GM18519 (cell line): ENCODE measurements around the gene SMAD3.

Experiments used
- ATAC-seq: cut with Tn5 transposase; IDR thresholded peaks from one replicate; pipeline ENCODE4 v1.9.1; 2021; ENCODE audit warnings: mild to moderate bottlenecking, moderate library complexity; ENCODE audit not compliant: unreplicated experiment, low FRiP score

SMAD3 gene

DNA sequence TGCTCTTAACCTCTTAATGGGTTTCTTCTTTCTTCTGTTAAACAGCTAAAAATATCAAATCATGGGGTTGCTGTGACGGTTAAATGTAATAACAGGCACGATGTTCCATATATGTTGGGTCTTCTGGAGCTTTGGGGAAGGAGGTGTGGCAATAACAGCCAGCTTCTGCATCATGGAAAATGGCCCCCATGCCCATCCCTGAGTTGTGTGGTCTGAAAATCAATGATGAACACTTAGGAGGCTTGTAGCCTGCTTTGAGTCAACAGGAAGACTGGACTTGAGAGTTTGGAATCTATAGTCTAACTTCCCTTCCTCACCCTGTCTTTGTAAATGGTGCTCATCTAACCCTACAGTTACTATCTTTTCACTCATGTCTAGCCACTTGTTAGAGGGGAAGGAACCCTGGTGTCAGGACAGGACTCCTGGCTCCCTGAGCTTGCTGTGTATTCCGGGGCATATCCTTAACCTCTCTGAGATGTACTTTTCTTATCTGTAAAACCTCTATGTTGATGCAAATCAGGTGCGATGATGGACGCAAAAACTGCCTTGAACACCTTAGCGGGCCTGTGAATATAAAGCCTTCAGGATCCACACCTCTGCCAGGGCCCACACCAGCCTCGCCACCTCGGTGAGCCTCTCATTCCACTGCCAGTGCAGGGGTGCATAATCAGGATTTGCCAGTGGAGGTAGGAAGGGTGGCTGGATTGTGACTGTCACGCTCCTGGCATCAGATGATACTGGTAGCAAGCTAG lies 27.5 kb downstream of the SMAD3 start:
- ATAC-seq = no peak

DNA sequence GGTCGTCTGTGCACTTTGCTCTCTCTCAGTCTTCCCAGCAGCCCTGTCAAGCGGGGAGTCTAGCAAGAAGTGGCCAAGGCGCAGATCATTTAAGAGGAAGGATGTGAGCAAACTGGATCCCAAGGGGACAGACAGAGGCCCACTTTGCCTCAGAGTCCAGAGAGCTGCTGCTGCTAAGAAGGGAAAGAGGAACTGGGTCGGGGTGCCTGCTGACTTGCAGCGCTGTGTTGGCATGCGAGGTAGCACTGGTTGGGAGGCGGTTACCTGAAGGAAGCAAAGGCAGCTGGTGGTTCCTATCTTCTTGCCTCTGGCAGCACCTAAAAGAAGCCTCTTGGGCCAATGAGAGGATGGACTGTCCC lies 28.1 kb downstream of the SMAD3 start:
- no peak for ATAC-seq

DNA sequence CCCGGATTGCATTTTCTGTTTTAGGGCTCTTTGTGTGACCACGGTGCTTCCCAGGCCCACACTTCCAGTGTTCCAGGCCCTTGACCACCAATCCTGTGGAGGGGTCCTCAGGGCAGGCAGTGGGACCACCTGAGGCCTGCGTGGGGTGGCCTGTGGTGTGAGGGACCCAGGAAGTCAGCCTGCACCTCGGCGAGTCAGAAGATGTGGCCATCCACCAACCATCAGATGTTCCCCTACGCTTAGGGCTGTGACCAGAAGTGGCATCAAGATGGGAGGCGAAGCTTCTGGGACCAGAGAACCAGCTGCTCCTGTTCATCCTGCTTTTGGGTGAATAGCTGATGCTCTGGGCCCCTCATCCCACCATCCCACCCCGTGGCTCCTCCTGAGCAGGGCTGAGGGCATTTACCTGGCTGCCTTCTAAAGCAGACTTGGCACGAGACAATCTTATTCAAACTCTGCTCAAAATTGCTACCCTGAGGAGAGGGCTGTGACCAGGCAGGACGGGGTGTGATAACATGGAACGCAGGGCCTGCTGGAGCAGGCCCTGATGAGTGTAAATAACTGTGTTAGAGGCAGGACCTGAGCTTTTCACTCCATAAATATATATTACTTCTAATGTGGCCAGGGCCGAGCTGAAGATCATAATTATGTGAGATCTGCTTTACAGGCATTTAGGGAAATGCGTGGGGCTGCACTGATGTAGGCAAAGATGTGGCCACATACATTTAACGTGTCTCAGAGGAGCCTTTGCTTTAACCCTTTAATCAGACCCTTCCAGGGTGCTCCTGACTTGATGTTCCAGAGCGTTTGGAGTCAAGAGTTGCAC lies 28.8 kb downstream of the SMAD3 start:
- no peak for ATAC-seq

DNA sequence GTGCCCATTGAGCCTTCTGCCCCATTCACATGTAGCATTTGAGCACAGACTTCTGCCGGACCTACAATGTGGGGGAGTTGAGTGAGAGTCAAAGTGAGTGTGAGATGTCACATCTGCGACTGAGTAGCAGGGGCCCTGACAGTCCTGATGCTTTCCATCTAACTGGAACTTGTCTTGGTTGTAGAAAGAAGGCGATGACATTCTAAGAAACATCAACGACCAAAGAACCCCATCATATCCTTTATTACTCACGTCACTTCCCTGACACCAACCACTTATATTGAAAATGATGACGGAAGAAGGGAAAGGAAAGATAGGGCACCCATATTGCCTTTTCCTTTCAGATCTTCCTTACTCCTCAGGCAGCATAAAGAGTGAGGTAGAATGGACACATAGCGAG lies 30.5 kb downstream of the SMAD3 start:
- ATAC-seq = no peak

DNA sequence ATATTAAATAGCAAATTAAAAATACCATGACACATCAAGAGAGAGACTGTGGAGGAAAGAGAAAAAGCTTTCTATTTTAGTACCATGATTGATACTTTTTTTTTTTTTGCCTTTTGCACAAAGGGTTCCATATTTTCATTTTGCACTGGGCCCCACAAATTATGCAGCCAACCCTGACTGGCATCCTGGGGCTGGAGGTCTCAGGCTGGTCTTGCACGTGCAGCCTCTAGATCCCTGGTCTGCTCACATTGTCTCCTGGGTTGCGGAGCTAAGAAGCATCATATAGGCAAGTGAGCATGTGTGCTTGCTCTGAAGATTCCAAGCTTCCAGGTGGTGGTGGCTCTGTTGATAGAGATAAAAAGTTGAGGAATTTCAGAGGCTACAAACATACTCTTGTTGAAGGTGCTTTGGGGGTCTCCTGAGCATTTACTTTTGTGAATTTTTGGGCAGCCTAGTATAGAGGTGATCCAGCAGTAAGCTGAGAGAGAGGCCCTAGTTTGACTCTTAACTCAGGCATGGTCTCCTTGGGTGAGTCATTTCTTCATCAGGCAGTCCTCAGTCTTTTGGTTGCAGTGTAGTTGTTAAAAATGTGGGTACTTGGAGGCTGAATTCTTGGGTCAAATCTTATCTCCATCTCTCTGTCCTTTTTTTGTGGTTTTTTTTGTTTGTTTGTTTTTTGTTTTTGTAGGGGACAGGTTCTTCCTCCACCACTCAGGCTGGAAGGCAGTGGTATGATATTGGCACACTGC lies 31.3 kb downstream of the SMAD3 start:
- ATAC-seq = no peak

DNA sequence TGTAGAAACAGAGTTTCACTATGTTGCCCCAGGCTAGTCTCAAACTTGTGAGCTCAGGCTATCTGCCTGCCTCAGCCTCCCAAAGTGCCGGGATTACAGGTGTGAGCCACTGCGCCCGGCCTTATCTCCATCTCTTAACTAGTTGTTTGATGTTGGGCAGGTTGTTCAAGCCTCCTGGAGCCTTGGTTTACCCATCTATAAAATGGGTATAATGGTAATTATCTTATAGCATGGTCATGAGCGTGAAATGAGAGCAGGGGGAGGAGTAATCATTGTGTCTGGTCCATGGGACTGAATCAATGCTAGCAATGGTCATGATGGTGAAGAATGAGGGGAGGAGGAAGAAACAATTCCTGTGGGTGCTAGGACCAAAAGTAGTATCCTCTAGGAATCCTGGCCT lies 32.0 kb downstream of the SMAD3 start:
- ATAC-seq = no peak

DNA sequence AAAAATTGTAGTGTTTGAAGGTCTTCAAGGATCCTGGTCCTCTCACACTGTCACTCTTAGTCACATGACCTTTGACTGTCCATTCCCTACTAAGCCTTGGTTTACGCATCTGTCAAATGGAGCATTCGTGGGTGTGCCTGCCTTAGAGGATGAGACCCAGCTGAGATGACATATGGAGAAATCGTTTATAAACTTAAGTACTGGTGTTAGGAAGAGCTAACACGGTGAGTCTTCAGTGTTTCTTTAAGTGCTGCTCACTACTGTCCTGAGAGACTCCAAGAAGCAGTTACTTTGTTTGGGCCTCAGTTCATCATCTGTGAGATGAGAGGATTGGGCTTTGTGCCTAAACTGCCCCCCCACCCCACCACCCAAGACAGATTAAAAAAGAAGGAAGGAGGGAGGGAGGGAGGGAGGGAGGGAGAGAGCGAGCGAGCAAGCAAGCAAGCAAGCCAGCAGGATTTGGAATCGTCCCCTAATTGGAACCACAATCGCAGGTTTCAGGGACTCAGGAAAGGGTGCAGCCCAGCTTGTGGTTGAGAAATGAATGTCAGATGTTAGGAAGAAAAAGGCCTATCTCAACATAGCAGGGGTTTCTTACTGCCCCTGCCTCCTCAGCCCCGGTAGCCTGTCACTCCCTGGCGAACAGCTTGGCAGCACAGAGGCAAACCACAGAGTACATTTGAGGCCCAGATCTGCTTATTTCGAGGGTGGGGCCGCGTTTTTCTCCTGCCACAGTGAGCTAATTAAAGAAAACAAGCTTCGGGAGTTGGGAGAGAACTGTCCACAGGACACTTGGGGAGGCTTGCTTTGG lies 32.7 kb downstream of the SMAD3 start:
- no peak for ATAC-seq

DNA sequence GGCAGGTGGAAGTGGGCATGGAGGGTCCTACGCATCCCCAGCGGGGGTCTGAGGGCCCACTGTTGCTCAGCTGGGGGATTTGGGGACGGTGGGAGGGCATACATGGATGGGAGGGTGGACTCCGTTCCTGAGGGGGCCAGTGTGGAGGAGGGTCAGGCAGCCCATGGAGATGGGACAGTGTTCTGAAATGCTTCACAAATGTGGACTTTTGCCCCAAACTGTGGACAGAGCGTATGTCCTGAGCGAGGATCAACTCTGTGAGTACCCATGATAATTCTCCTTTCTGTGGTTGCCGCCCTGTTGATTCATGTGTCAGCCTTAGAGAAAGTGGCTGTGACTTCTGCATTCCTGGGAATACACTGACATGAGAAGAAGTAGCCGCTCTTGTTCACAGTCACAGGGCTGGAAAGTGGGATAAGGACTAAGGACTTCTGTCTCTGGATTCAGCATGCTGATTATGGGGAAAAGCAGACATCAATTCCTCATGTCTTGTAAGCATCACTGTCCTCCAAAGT lies 33.4 kb downstream of the SMAD3 start:
- no peak for ATAC-seq

DNA sequence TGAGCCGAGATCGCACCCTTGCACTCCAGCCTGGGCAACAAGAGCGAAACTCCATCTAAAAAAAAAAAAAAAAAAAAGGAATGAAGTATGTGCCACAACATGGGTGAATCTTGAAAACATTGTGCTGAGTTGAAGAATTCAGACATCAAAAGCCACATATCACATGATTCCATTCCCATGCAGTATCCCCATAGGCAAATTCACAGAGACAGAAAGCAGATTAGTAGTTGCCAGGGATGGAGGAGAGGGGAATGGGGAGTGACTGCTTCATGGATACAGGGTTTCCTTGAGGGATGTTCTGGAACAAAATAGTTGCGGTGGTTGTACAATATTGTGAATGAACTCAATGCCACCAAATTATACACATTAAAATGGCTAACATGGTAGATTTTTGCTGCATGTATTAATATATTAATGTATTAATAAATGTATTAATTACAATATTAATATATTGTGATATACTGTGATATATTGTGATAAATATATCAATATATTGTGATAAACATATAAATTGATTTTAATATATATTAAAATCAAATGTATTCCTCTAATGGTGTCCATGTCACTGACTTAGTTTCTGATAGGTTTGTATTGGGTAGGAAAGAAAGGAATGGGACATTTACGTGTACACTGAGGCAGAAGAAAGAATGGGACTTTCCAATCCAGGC lies 34.9 kb downstream of the SMAD3 start:
- ATAC-seq = no peak

DNA sequence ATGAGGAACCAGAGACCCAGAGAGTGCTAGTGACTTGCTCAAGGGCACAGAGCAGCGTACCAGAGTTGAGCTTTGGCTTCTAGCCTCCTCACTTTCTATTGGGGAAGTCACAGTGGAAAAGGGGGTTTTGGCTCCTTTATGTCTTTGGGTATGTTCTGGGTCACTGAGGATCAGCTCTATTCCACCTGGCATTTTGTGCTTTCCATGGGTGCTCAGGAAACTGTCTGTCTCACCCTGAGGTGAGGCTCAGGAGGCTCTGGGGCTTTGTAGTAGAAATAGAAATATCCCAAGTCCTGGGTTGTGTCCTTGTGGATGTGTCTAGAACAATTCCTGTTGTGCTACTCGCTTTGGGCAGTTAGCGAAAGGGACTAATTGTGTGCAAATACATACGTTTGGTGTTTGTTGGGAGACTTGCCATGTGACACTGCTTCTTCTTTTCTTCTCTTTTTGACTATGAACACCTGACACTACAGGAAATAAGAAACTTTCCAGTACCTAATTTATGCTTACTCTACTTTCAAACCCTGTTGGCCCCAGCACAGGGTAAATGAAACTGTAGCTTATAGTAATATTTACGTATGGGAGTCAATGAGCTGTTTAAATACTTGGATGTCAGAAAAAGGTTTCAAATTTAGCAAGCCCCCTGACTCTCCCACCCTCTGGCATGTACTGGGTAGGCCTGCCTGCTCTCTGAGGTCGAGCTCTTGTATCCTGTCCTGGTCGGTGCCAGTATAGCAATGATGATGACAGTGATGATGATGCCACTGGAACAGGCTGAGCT lies 35.6 kb downstream of the SMAD3 start:
- ATAC-seq = peak; percentile 52

DNA sequence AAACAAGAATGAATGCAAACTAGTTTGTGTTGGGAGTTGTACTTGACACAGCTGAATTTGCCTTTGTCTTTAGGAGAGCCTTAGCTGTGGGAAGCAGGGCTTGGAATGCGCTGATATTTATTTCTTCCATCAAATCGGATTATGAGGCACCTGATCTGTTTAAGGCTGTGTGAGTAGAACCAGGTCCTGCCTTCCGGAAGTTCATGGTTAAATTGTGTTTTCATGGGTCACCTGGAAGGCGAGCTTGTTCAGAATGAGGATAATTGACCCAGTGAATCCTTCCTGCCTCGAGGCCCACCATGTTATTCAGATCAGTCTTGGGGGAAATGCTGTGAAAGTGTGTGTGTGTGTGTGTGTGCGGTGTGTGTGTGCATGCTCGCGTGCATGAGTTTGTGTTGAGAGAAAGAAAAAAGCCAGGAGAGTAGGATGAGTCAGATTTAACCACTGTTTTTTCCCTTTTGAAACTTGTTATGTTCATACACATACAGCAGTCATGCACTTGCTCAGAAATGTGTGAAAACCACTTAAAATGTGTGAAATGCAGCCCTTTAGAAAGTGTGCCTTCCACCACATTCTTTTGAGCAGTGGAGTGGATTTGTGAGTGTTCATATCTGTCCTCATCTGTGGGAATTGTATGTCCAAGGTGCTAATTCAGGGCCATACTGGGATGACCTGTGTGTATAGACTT lies 36.7 kb downstream of the SMAD3 start:
- no peak for ATAC-seq

DNA sequence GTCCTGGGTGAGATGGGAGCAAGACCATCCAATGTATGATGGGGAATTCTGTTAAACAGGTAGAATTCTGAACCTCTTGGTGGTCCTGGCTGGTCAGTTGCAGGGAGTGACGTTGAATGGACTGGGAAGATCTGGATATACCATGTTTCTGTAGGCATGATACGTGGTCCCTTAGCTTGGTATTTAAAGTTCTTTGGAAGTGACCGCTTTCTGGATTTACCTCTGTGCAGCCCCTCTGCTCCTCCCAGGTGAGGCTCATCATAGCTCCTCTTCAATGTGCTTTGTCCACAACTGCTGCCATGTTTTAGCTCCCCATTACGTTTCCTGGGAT lies 37.2 kb downstream of the SMAD3 start:
- ATAC-seq = no peak

DNA sequence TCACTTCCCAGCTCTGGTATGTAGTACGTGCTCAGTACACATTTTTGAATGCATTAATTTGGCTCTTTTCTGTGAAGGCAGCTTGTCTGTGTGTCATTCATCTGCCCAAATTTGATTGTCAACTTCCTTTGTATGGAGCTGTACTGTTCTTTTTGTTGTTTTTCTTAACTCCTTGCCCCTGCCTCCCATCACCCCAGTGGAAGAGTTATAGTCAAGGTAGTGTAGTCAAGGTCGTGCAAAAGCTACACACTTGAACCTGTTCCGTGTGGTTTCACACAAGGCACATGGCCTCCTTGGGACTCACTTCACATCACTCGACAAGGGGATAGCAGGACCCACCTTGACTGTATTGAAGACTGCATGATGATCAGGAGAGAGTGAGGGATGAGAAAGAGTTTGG lies 37.6 kb downstream of the SMAD3 start:
- no peak for ATAC-seq

DNA sequence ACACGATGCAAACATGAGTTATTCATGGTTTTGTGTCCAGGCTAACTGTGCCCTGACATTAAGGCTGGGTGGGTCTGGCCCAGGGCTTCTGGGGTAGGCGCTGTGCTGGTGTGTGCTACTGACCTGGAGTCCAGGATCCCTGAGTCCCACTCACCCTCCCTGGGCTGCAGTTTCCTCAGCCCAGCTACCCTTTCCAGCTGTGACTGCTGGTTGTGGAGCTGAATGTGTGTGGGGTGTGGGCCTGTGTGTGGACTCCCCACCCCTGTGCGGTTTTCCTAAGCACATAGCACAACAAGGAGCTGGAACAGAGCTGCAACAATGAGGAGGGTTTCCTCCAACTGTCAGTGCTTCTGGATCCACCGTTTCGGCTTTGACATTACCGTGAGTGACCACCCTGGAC lies 38.0 kb downstream of the SMAD3 start:
- ATAC-seq = no peak

DNA sequence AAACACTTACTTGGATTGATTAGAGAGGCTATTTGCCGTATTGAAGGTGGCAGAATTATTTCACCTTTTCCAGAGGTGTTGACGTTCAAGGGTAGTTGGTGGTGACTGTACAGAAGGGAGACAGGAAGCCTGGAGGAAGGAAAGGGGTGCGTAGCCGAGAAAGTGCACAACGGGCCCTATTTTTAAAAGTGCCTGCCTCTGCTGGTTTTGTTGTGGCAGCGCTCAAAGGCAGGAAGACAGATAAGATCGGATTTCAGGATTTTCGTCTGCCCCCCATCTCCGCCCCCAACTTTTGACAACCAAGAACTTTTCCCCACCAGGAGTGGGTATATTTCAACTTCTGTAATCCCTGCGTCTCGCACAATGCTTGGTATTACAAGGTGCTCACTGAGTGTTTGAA lies 38.5 kb downstream of the SMAD3 start:
- ATAC-seq = no peak

DNA sequence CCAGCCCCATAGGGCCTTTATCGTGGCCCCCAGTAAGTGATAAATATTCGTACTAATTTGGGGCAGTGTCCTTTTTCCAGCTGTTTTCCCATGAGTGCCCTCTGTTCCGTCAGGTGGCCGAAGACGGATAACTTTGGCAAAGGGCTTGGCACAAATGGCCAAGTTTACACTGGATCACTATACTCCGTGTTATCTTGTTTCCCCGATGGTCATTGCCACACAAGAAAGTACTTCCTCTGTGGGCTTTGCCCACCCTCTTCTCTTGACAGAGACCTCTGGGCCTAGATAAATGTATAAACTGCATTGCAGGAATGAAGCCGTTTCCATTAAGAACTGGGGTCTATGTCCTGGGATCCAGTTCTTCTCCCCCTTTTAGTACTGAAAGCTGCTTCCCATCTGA lies 39.1 kb downstream of the SMAD3 start:
- no peak for ATAC-seq

DNA sequence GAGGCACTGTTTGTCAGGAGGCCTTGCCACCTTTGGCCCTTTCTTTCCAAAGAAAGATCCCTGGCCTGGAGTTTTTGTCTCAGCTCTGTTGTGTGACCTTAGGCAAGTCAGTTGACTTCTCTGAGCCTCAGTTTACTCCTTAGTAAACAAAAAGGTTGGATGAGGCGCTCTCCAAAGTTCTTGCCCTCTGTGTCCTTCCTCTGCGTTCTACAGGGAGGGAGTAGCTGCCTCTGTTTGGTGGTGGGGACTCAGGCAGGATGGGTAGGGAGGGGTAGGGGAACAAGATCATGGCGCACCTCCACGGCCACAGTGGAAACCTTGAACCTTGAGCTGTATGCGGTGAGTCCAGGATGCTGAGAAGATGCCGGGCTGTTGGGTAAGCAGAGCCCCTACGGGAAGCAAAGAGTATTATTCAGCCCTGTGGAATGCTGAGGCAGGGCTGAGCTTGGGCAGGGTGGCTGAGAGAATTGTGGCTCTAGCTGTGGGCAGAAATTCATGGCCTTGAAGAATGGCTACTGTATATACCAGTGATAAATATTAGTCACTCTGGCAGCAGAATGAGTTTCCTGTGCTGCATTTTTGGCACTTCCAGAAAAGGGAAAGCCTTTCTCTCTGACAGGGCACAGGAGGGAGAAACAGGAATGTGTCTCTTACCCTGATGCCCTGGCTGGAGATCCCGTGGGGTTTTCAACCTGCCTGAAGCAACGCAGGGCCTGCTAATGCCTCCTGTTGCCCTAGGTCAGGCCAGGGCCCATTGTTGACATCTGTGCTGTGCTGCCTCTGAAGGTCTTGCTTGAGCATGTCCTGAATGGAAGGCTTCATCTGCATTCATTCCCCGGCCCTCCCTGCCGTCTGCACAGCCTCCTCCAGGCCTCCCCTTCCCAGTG lies 39.9 kb downstream of the SMAD3 start:
- ATAC-seq = no peak
